ENCODE measurements around the gene ZKSCAN8. TPM values are rescaled to one million over a fixed set of nuclear protein-coding genes. Genes with fewer than 3 reads are reported as not detected.

ZKSCAN8 gene
- total and polyA plus RNA-seq, 7 donors: 1.6 to 12.5 (median 7.7) TPM

DNA sequence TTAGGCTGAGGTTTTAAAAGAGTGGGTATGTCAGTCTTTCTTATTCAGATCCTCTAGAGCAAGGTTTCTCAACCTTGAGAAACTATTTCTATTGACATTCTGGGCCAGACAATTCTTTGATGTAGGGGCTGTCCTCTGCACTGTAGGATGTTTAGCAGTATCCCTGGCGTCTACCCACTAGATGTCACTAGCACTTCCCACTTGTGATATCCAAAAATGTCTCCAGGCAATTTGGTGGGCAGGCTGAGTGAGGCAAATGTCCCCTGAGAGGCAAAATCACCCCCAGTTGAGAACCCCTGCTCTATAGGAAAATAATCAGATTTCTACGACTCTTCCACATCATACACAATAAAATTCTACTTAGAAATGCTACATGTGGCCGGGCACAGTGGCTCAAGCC, 7.7 kb upstream of the ZKSCAN8 start:
- WGBS, 3 donors: 45 to 51% (median 47%) methylated on average over 3 of the region's 3 CpGs
- intact Hi-C loops (cut with DNase I): loop anchor here in 1 of 2 donors (5.0 kb wide), 1 partner anchor 223 kb away; no protein-coding TSS in a partner anchor
- H3K27me3 ChIP-seq (ENCODE audit: insufficient read depth in 3 of 3, low read length in 2 of 3): no peaks in the 10 kb centered on the region
- TF ChIP-seq, protein P1, sequence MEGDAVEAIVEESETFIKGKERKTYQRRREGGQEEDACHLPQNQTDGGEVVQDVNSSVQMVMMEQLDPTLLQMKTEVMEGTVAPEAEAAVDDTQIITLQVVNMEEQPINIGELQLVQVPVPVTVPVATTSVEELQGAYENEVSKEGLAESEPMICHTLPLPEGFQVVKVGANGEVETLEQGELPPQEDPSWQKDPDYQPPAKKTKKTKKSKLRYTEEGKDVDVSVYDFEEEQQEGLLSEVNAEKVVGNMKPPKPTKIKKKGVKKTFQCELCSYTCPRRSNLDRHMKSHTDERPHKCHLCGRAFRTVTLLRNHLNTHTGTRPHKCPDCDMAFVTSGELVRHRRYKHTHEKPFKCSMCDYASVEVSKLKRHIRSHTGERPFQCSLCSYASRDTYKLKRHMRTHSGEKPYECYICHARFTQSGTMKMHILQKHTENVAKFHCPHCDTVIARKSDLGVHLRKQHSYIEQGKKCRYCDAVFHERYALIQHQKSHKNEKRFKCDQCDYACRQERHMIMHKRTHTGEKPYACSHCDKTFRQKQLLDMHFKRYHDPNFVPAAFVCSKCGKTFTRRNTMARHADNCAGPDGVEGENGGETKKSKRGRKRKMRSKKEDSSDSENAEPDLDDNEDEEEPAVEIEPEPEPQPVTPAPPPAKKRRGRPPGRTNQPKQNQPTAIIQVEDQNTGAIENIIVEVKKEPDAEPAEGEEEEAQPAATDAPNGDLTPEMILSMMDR (IDR thresholded peaks at IDR 0.05): peak; percentile 33
- H3K4me3 ChIP-seq: no peak overlapping the region
- H3K27ac ChIP-seq: no peak overlapping the region
- ATAC-seq (no peak), DNase-seq (no peak)
- H3K9me3 ChIP-seq: no peaks in the 10 kb centered on the region
- H3K4me1 ChIP-seq: peaks cover 13% of the 10 kb centered on the region
- peaks cover 0 to 33% of the 10 kb centered on the region in 2 donors for H3K36me3 ChIP-seq (ENCODE audit: insufficient read depth in 1 of 2, low read depth in 1 of 2)

DNA sequence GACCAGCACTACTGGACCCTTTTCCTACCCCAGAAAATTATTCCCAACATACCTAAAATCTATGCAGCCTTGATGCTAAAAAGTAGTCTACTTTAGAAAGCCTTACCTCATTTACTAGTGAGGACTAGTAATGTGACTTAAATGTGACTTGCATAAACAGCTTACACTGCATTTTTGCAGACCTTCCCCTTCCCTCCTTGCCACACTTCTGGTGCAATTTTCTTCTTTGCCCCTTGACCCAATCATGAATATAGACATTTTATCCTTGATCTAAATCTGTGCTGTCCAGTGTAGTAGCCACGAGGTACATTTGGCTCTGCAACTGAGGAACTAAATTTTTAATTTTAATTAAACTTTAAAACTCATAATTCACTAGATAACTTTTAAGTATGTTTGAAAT, 7.0 kb upstream of the ZKSCAN8 start:
- ATAC-seq: no peak
- Histone ChIP-seq H3K36me3 (ENCODE audit: insufficient read depth in 1 of 2, low read depth in 1 of 2) (peaks cover 0 to 26% of the 10 kb centered on the region in 2 donors), H3K4me3 (no peak overlapping the region), H3K27ac (no peak overlapping the region), H3K27me3 (ENCODE audit: insufficient read depth in 3 of 3, low read length in 2 of 3) (no peaks in the 10 kb centered on the region), H3K4me1 (peaks cover 13% of the 10 kb centered on the region), H3K9me3 (no peaks in the 10 kb centered on the region)
- intact Hi-C loops (cut with DNase I): loop anchor here (5.0 kb wide), 4 partner anchors 118 to 223 kb away; partner anchors contain the start of genes ZKSCAN4 (in 1 of the 2), ZSCAN26 (in 1 of the 2) and ZSCAN31 (in 1 of the 2)
- TF ChIP-seq, protein P1 (IDR thresholded peaks at IDR 0.05): no peak
- 56 to 62% (median 61%) methylated on average over 1 of the region's 1 CpG for WGBS, 3 donors
- DNase-seq: no peak

DNA sequence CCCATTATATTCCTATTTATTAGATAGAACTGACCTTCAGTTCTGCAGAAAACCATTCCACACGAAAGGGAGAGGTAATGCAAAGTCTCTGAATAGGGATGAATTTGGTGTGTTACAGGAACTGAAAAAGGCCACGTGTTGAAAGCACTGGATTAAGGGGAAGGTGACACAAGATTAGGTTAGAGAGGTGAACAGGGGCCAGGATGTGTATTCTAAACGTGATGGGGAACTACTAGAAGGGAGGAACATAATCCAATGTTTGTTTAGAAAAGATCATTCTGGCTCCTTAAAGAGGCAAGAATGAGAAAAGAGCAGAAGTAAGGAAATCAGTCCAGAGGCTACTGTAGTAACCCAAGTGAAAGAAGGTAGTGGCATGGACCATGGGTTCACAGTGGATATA, 6.3 kb upstream of the ZKSCAN8 start:
- no peaks in the 10 kb centered on the region for H3K9me3 ChIP-seq
- peak overlapping the region; percentile 90 for H3K4me3 ChIP-seq
- H3K27me3 ChIP-seq (ENCODE audit: insufficient read depth in 3 of 3, low read length in 2 of 3): no peaks in the 10 kb centered on the region
- H3K4me1 ChIP-seq: peaks cover 13% of the 10 kb centered on the region
- peak overlapping the region; percentile 90 for H3K27ac ChIP-seq
- ATAC-seq (no peak), DNase-seq (no peak)
- WGBS, 3 donors: 17 to 23% (median 18%) methylated on average over 3 of the region's 3 CpGs
- H3K36me3 ChIP-seq (ENCODE audit: insufficient read depth in 1 of 2, low read depth in 1 of 2): peaks cover 0 to 20% of the 10 kb centered on the region in 2 donors
- intact Hi-C loops (cut with DNase I): loop anchor here (5.0 kb wide), 3 partner anchors 117 to 202 kb away; partner anchors contain the start of genes ZKSCAN4 (in 1 of the 2), ZSCAN26 (in 1 of the 2) and ZSCAN31 (in 1 of the 2)
- TF ChIP-seq, protein P1 (IDR thresholded peaks at IDR 0.05): no peak

DNA sequence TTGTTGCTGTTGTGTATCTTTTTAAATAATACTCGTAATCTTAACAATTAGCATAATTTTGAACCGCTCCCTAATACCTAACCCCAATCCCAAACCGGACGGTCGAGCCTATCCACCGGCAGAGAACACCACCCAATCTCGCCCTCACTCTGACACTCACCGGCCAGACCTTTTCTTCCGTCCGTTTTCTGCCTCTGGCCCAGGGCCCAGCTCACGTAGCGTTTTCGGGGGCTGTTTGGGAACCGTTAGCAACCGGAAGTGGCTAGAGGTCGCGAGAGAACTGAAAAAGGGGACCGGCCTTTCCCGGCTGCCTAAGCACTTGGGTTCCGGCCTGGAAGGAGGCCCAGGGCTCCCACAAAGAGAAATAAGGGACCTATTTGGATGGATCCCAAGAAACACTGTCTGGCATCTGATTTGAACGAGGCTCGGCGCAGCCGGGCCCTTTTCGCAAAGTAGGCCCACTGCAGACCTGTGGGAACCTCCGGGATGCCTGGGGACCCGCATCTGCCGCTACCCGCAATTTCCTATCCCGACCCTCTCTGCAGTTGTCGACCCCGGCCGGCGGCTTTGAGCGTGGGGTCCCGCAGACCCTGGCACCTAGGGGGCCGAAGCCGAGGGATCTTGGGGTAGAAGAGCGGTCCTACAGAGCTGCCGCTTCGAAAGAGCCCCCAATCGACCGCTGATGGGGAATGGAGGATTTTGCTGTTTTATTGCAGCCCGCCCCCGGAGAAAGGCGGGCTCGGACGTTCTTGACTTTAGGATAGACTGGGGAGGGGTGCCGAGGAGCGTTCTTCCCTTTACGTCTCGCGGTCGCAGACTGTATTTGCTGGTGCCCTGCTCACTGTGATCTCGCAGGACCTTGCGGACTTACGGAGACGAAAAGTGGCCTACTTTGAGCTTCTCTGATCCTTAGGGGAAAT, 4.8 kb upstream of the ZKSCAN8 start:
- intact Hi-C loops (cut with DNase I): loop anchor here (1.0 to 5.0 kb wide), 5 partner anchors 115 to 220 kb away; partner anchors contain the start of genes ZKSCAN4 (in 2 of the 2), ZSCAN26 (in 1 of the 2) and ZSCAN31 (in 1 of the 2)
- no peaks in the 10 kb centered on the region for H3K27me3 ChIP-seq (ENCODE audit: insufficient read depth in 3 of 3, low read length in 2 of 3)
- peak; percentile 92 to 94 (median 93) for ATAC-seq
- peaks cover 0 to 14% of the 10 kb centered on the region in 2 donors for H3K36me3 ChIP-seq (ENCODE audit: insufficient read depth in 1 of 2, low read depth in 1 of 2)
- peak overlapping the region; percentile 90 for H3K4me3 ChIP-seq
- H3K4me1 ChIP-seq: peaks cover 13% of the 10 kb centered on the region
- WGBS, 3 donors: 0% methylated on average over 58 of the region's 58 CpGs
- DNase-seq: peak; percentile 91 to 96
- peak overlapping the region; percentile 90 for H3K27ac ChIP-seq
- H3K9me3 ChIP-seq: no peaks in the 10 kb centered on the region
- TF ChIP-seq, protein P1 (IDR thresholded peaks at IDR 0.05): no peak
